IMR-90 (cell line): ENCODE results near the gene PTPRK. TPM values are rescaled to one million over a fixed set of nuclear protein-coding genes. Genes with fewer than 3 reads are reported as not detected.

Experiments used
- ATAC-seq: fragments of 200-7000 bp; cut with Tn5 transposase; 2 replicates; pipeline ENCODE4 v1.9.1; 2020; ENCODE audit warnings: low read depth, mild to moderate bottlenecking, moderate library complexity
- BruUV-seq: library from RNA; stranded (reverse); fragments of 400-500 nt; replicated peaks from 2 replicates; lab custom pipeline; 2021; lab: Mats Ljungman, UMichigan
- CTCF ChIA-PET: fragments of 300-600 bp; formaldehyde crosslinking; extraction: SDS; loops from one replicate; lab custom pipeline; 2021; ENCODE audit warnings: antibody characterized with exemption; lab: Yijun Ruan, JAX
- POLR2A ChIA-PET: fragments of 300-600 bp; sonication (Branson Sonifier 250); formaldehyde crosslinking; loops from one replicate; lab custom pipeline; 2022; ENCODE audit warnings: antibody characterized with exemption; ENCODE audit not compliant: unreplicated experiment; lab: Charles Lee
- DNase-seq: peaks from one replicate; pipeline ENCODE4 v3.0.0; 2013
- H2AFZ ChIP-seq: replicated peaks from 2 replicates; pipeline ENCODE3; 2013; ENCODE audit warnings: low read length, mild to moderate bottlenecking; ENCODE audit not compliant: poor library complexity
- H2AK5ac ChIP-seq: 2 replicates; pipeline ENCODE4 v1.6.1; 2013; ENCODE audit warnings: low read depth, low read length, inconsistent platforms
- H2AK9ac ChIP-seq: replicated peaks from 2 replicates; pipeline ENCODE3; 2013; ENCODE audit warnings: mild to moderate bottlenecking, low read depth, low read length, moderate library complexity; ENCODE audit not compliant: poor library complexity
- H2BK120ac ChIP-seq: 2 replicates; pipeline ENCODE4 v1.6.1; 2013; ENCODE audit warnings: low read depth, low read length, inconsistent platforms
- H2BK15ac ChIP-seq: 3 replicates; pipeline ENCODE4 v1.6.1; 2013; ENCODE audit warnings: low read depth, low read length, inconsistent platforms
- H2BK20ac ChIP-seq: 2 replicates; pipeline ENCODE4 v1.6.1; 2013; ENCODE audit warnings: low read depth, mild to moderate bottlenecking, inconsistent platforms, low read length, moderate library complexity
- H2BK5ac ChIP-seq: 2 replicates; pipeline ENCODE4 v1.6.1; 2013; ENCODE audit warnings: mild to moderate bottlenecking, low read depth, low read length, inconsistent platforms; ENCODE audit not compliant: poor library complexity, severe bottlenecking
- H3K14ac ChIP-seq: replicated peaks from 2 replicates; pipeline ENCODE4 v1.6.1; 2013; ENCODE audit warnings: low read depth, low read length, inconsistent platforms
- H3K18ac ChIP-seq: 2 replicates; pipeline ENCODE4 v1.6.1; 2013; ENCODE audit warnings: low read depth, low read length, control low read depth
- H3K23ac ChIP-seq: 2 replicates; pipeline ENCODE4 v1.6.1; 2013; ENCODE audit warnings: low read depth, low read length, inconsistent platforms
- H3K27ac ChIP-seq: 2 replicates; pipeline ENCODE4 v1.5.1; 2013; ENCODE audit warnings: mild to moderate bottlenecking, control low read depth, low read length; ENCODE audit not compliant: insufficient read depth
- H3K27me3 ChIP-seq: 2 replicates; pipeline ENCODE4 v1.6.1; 2013; ENCODE audit warnings: low read length; ENCODE audit not compliant: control insufficient read depth, insufficient read depth
- H3K36me3 ChIP-seq: 2 replicates; pipeline ENCODE4 v1.6.1; 2013; ENCODE audit warnings: low read length, mixed read lengths; ENCODE audit not compliant: control insufficient read depth, insufficient read depth
- H3K4ac ChIP-seq: 2 replicates; pipeline ENCODE4 v1.6.1; 2013; ENCODE audit warnings: low read depth, low read length, inconsistent platforms
- H3K4me1 ChIP-seq: 2 replicates; pipeline ENCODE4 v1.6.1; 2013; ENCODE audit warnings: low read length, mixed read lengths; ENCODE audit not compliant: control insufficient read depth, insufficient read depth
- H3K4me2 ChIP-seq: 2 replicates; pipeline ENCODE4 v1.6.1; 2013; ENCODE audit warnings: low read depth, mild to moderate bottlenecking, control low read depth, low read length, moderate library complexity
- H3K4me3 ChIP-seq: 2 replicates; pipeline ENCODE4 v1.5.1; 2013; ENCODE audit warnings: low read depth, mild to moderate bottlenecking, control low read depth, low read length, moderate library complexity; ENCODE audit not compliant: insufficient read depth
- H3K56ac ChIP-seq: 2 replicates; pipeline ENCODE4 v1.6.1; 2013; ENCODE audit warnings: low read length, inconsistent platforms; ENCODE audit not compliant: insufficient read depth; ENCODE audit errors: extremely low read depth
- H3K79me1 ChIP-seq, 2 experiments: 2 replicates each; pipeline ENCODE4 v1.6.1; 2013; ENCODE audit warnings: low read length in 2 of 2, inconsistent platforms in 1 of 2, low read depth in 1 of 2
- H3K9ac ChIP-seq: 2 replicates; pipeline ENCODE4 v1.6.1; 2013; ENCODE audit warnings: low read depth, low read length, control low read depth
- H3K9me1 ChIP-seq: 2 replicates; pipeline ENCODE4 v1.6.1; 2013; ENCODE audit warnings: low read length, inconsistent platforms; ENCODE audit not compliant: insufficient read depth
- H3K9me3 ChIP-seq: 2 replicates; pipeline ENCODE4 v1.6.1; 2013; ENCODE audit warnings: low read length; ENCODE audit not compliant: control insufficient read depth, insufficient read depth
- H4K20me1 ChIP-seq: 2 replicates; pipeline ENCODE4 v1.6.1; 2013; ENCODE audit warnings: low read length, inconsistent platforms; ENCODE audit not compliant: insufficient read depth
- H4K5ac ChIP-seq: 2 replicates; pipeline ENCODE4 v1.6.1; 2013; ENCODE audit warnings: mild to moderate bottlenecking, low read depth, low read length, control low read depth
- H4K8ac ChIP-seq, 2 experiments: 2 replicates each; pipeline ENCODE4 v1.6.1; 2013; ENCODE audit warnings: low read depth in 2 of 2, low read length in 2 of 2, control low read depth in 1 of 2, inconsistent platforms in 1 of 2
- H4K91ac ChIP-seq: 2 replicates; pipeline ENCODE4 v1.6.1; 2013; ENCODE audit warnings: low read depth, low read length, inconsistent platforms; ENCODE audit not compliant: insufficient read depth
- MAFK ChIP-seq: IDR thresholded peaks from 2 replicates; pipeline ENCODE4 v1.6.1; 2012; ENCODE audit warnings: low read depth, low read length, improper control_type of control experiment
- WGBS, 2 experiments: methylation state at CpG; one replicate each; pipeline versions ENCODE4 v1.1.5 to v1.1.7; 2013; ENCODE audit warnings: missing lambda C conversion rate in 2 of 2; ENCODE audit not compliant: insufficient read length in 1 of 2; ENCODE audit errors: extremely low coverage in 2 of 2; 5-methylcytosine and 5-hydroxymethylcytosine counted together
- dilution Hi-C: fragments of 300-500 bp; cut with HindIII; formaldehyde crosslinking; loops from one replicate; pipeline ENCODE4 v1.14.3; 2018; ENCODE audit warnings: low sequenced_read_pairs; ENCODE audit not compliant: unreplicated experiment
- in situ Hi-C: fragments of 300-500 bp; cut with MboI; formaldehyde crosslinking; loops from 3 replicates; pipeline ENCODE4 v1.14.3; 2019; ENCODE audit warnings: low sequenced_read_pairs, inconsistent platforms, mixed read lengths
- intact Hi-C: fragments of 100-400 bp; cut with micrococcal nuclease; formaldehyde crosslinking; loops from 2 replicates; pipeline ENCODE4 v1.10.0; 2022
- polyA plus RNA-seq, 3 experiments: library from polyadenylated mRNA; depleted of rRNA; stranded (reverse); fragments of >200 nt; gene quantifications; 2 replicates each; pipeline ENCODE4 v1.2.3, GENCODE V29; 2012; ENCODE audit warnings: low replicate concordance in 1 of 3
- total RNA-seq: library from RNA; depleted of rRNA; stranded (reverse); fragments of >200 nt; gene quantifications from 2 replicates; pipeline ENCODE4 v1.2.3, GENCODE V29; 2012

Gene PTPRK
- total and polyA plus RNA-seq, 2 of the 4 experiments (the other 2 are of a cell fraction), result 18.0 to 80.8 TPM

DNA sequence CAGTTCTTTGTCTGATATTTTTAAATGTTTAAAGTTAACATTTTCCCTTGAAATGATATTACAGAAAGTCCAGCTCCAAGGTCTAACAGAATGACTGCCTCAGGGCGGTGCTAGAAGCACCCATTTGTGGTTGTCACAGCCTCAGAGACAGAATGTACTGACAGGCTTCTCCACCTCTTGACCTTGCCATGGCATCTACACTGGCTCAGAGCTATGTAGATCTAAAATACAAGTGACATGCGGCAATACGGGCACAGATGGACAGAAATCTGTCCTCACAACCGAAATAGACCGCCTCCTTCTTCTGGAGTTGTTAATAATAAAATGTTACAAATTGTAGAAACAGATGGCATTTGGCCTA is 452.3 kb downstream of the PTPRK start:
- intact Hi-C loops, result no loop called here
- no CpG with 5 or more reads among the region's 5 CpGs for WGBS, 2 experiments
- peaks cover 9% of the 10 kb centered on the region for H3K36me3 ChIP-seq
- H2AK9ac ChIP-seq, result no peak overlapping the region
- no peak overlapping the region for H3K56ac ChIP-seq
- no peak overlapping the region for H4K91ac ChIP-seq
- no peak overlapping the region for H3K9ac ChIP-seq
- ATAC-seq (no peak; the same call in 1 of the 2 replicates), DNase-seq (no peak)
- H2AK5ac ChIP-seq, result no peak overlapping the region; the same call in 1 of the 2 replicates
- dilution Hi-C loops, result no loop called here
- BruUV-seq, result no TSS peak
- H3K9me3 ChIP-seq, result no peaks in the 10 kb centered on the region
- ChIA-PET POLR2A (no interaction called here), CTCF (interaction anchor here (0.5 kb wide), 1 partner anchor 429 kb away, joined by 4 read pairs; no protein-coding TSS in a partner anchor)
- no peaks in the 10 kb centered on the region for H4K20me1 ChIP-seq
- no peak overlapping the region for H3K4me3 ChIP-seq
- H3K4me2 ChIP-seq, result no peak overlapping the region
- H4K8ac ChIP-seq, result no peak overlapping the region
- peaks cover 9% of the 10 kb centered on the region; the same call in 1 of the 2 replicates for H3K9me1 ChIP-seq
- 0 out of 2 replicates have a peak overlapping the region, but pooled peaks have one; percentile 13 for H3K23ac ChIP-seq
- no peaks in the 10 kb centered on the region; the same call in 1 of the 2 replicates for H3K4me1 ChIP-seq
- no peak overlapping the region for H4K5ac ChIP-seq
- H3K4ac ChIP-seq, result no peak overlapping the region
- H2BK20ac ChIP-seq, result no peak overlapping the region
- no peak overlapping the region for H2BK15ac ChIP-seq
- TF ChIP-seq MAFK, result no peak
- peaks cover 0 to 5% of the 10 kb centered on the region in 2 experiments; a peak in 1 of 4 replicates for H3K79me1 ChIP-seq
- H2AFZ ChIP-seq, result no peak overlapping the region
- no peak overlapping the region for H2BK120ac ChIP-seq
- no peaks in the 10 kb centered on the region for H3K27me3 ChIP-seq
- in situ Hi-C loops, result no loop called here
- H2BK5ac ChIP-seq, result no peak overlapping the region
- H3K14ac ChIP-seq, result no peak overlapping the region
- H3K27ac ChIP-seq, result no peak overlapping the region
- peak overlapping the region; percentile 29; the same call in 1 of the 2 replicates for H3K18ac ChIP-seq
